ENCODE results near the gene NUCKS1. TPM values are rescaled to one million over a fixed set of nuclear protein-coding genes. Genes with fewer than 3 reads are reported as not detected.

Gene NUCKS1
- total RNA-seq, 1 donor from 2014 or later, result 700 TPM

DNA sequence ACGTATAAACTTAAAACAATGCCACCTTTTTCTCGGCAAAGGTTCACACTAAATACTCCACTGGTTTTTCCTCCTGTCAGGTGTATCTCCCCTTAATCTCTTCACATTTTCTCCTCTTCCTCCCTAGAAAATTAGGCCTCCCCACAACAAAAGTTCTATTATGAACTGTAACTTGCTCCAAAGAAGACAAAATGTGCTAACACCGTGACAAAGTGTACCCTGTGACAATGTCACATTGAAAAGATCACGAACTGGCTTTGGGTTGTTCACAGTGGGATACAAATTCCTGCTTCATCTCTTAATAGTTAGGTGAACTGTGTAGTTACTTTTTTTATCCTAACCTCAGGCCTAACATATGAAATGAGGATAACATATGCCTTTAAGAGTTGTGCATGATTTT is 6.0 kb downstream of the NUCKS1 start:
- Mint-ChIP-seq H3K27ac (no peak overlapping the region), H3K4me3 (no peak overlapping the region), H3K27me3 (ENCODE audit: insufficient read depth, low read depth) (peaks cover 2% of the 10 kb centered on the region), H3K4me1 (peaks cover 32% of the 10 kb centered on the region), H3K36me3 (peaks cover 43% of the 10 kb centered on the region), H3K9me3 (peaks cover 2% of the 10 kb centered on the region)
- Histone ChIP-seq H4K20me1 (ENCODE audit: low read depth) (peaks cover 98% of the 10 kb centered on the region), H3K4me2 (peak overlapping the region; percentile 40), H3K9ac (no peak overlapping the region), H3K79me2 (ENCODE audit: low read depth) (peaks cover 100% of the 10 kb centered on the region), H3K27me3 (no peaks in the 10 kb centered on the region), H3K4me3 (peak overlapping the region; percentile 13), H3K27ac (peak overlapping the region; percentile 32), H3K9me3 (ENCODE audit: low read depth) (no peaks in the 10 kb centered on the region), H2AFZ (replicated peaks) (no peak overlapping the region), H3K36me3 (peaks cover 7% of the 10 kb centered on the region), H3F3A (ENCODE audit: low read depth) (peaks cover 71% of the 10 kb centered on the region), H3K4me1 (peaks cover 45% of the 10 kb centered on the region)
- peak; percentile 11 for DNase-seq (ENCODE audit: low spot score)
- TF ChIP-seq, protein P1, sequence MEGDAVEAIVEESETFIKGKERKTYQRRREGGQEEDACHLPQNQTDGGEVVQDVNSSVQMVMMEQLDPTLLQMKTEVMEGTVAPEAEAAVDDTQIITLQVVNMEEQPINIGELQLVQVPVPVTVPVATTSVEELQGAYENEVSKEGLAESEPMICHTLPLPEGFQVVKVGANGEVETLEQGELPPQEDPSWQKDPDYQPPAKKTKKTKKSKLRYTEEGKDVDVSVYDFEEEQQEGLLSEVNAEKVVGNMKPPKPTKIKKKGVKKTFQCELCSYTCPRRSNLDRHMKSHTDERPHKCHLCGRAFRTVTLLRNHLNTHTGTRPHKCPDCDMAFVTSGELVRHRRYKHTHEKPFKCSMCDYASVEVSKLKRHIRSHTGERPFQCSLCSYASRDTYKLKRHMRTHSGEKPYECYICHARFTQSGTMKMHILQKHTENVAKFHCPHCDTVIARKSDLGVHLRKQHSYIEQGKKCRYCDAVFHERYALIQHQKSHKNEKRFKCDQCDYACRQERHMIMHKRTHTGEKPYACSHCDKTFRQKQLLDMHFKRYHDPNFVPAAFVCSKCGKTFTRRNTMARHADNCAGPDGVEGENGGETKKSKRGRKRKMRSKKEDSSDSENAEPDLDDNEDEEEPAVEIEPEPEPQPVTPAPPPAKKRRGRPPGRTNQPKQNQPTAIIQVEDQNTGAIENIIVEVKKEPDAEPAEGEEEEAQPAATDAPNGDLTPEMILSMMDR (IDR thresholded peaks at IDR 0.05), result no peak
- no peak for TF ChIP-seq EZH2phosphoT487 (IDR thresholded peaks at IDR 0.05)
- TF ChIP-seq EZH2 (IDR thresholded peaks at IDR 0.05), result no peak

DNA sequence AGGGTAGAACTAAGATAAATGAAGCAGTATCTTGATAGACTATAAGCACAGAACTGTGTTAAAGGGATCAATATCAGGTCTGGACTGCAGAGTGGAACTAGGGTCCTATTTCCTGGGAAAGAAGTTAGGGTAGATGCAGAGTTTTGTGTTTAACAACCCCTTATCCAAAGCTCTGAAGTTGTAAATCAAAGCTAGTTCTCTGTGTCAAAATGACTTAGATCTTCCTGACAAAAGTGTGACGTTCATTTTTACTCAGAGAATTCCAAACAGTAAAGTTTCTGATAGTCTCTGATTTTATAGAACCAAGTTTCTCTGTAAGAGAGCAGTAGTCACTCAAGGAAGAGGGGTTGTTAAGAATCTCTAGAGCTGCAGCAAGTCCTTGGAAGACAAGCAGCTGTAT is 8.3 kb downstream of the NUCKS1 start:
- Histone ChIP-seq H4K20me1 (ENCODE audit: low read depth) (peaks cover 98% of the 10 kb centered on the region), H3F3A (ENCODE audit: low read depth) (peaks cover 71% of the 10 kb centered on the region), H3K27ac (no peak overlapping the region), H3K9ac (no peak overlapping the region), H2AFZ (replicated peaks) (no peak overlapping the region), H3K4me2 (no peak overlapping the region), H3K27me3 (no peaks in the 10 kb centered on the region), H3K4me3 (no peak overlapping the region), H3K36me3 (peaks cover 2% of the 10 kb centered on the region), H3K4me1 (peaks cover 31% of the 10 kb centered on the region), H3K9me3 (ENCODE audit: low read depth) (no peaks in the 10 kb centered on the region), H3K79me2 (ENCODE audit: low read depth) (peaks cover 100% of the 10 kb centered on the region)
- Mint-ChIP-seq H3K4me3 (no peak overlapping the region), H3K9me3 (peaks cover 2% of the 10 kb centered on the region), H3K4me1 (peaks cover 16% of the 10 kb centered on the region), H3K36me3 (peaks cover 44% of the 10 kb centered on the region), H3K27ac (no peak overlapping the region), H3K27me3 (ENCODE audit: insufficient read depth, low read depth) (no peaks in the 10 kb centered on the region)
- no peak for DNase-seq (ENCODE audit: low spot score)
- TF ChIP-seq EZH2 (IDR thresholded peaks at IDR 0.05), result no peak
- TF ChIP-seq, protein P1 (IDR thresholded peaks at IDR 0.05), result no peak
- no peak for TF ChIP-seq EZH2phosphoT487 (IDR thresholded peaks at IDR 0.05)

DNA sequence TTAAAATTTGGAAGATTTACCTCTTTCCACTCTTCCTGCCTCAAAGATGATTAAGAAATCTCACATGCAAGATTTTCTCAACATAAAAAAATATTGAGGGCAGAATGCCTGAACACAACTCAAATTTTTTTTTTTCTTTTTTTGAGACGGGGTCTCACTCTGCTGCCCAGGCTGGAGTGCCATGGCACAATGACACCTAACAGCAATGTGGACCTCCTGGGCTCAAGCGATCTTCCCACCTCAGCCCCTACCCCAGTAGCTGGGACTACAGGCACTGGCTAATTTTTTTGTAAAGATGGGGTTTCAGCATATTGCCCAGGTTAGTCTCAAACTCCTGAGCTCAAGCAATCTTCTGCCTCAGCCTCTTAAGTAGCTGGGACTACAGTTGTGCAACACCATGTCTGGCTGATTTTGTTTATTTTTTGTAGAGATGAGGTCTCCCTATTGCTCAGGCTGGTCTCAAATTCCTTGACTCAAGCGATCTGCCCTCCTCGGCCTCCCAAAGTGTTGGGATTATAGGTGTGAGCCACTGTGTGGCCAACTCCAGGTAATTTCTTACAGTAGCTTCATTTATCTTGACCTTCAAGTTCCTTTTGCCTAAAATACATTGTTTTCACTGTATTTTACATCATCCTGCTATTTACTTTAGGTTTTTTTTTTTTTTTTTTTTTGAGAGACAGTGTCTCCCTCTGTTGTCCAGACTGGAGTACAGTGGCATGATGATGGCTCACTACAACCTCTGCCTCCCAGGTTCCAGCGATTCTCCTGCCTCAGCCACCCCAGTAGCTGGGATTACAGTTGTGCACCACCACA is 10.4 kb downstream of the NUCKS1 start:
- H3K36me3 Mint-ChIP-seq, result peaks cover 44% of the 10 kb centered on the region
- no peak overlapping the region for H2AFZ ChIP-seq (replicated peaks)
- H3K4me2 ChIP-seq, result no peak overlapping the region
- no peak overlapping the region for H3K4me3 ChIP-seq
- H3K9me3 Mint-ChIP-seq, result peaks cover 2% of the 10 kb centered on the region
- H4K20me1 ChIP-seq (ENCODE audit: low read depth), result peaks cover 98% of the 10 kb centered on the region
- H3K27ac ChIP-seq, result no peak overlapping the region
- TF ChIP-seq, protein P1 (IDR thresholded peaks at IDR 0.05), result peak; percentile 5
- TF ChIP-seq EZH2 (IDR thresholded peaks at IDR 0.05), result no peak
- peaks cover 7% of the 10 kb centered on the region for H3K4me1 Mint-ChIP-seq
- peaks cover 100% of the 10 kb centered on the region for H3K79me2 ChIP-seq (ENCODE audit: low read depth)
- peaks cover 13% of the 10 kb centered on the region for H3K4me1 ChIP-seq
- peaks cover 72% of the 10 kb centered on the region for H3F3A ChIP-seq (ENCODE audit: low read depth)
- no peak overlapping the region for H3K9ac ChIP-seq
- H3K9me3 ChIP-seq (ENCODE audit: low read depth), result no peaks in the 10 kb centered on the region
- no peak overlapping the region for H3K27ac Mint-ChIP-seq
- no peaks in the 10 kb centered on the region for H3K27me3 Mint-ChIP-seq (ENCODE audit: insufficient read depth, low read depth)
- peaks cover 6% of the 10 kb centered on the region for H3K36me3 ChIP-seq
- no peak for DNase-seq (ENCODE audit: low spot score)
- H3K4me3 Mint-ChIP-seq, result no peak overlapping the region
- H3K27me3 ChIP-seq, result no peaks in the 10 kb centered on the region
